Gastrocnemius medialis (tissue), 4 donors: ENCODE results near the gene DOK5. TPM values are rescaled to one million over a fixed set of nuclear protein-coding genes. Genes with fewer than 3 reads are reported as not detected.

ENCODE experiments used
- ATAC-seq, 2 donors: fragments of 150-250 bp; one replicate each; pipeline ENCODE4 v1.9.1; 2016
- DNase-seq, 2 donors: peaks; one replicate each; pipeline ENCODE4 v3.0.0-alpha.2; 2019
- H3K27ac ChIP-seq, 4 donors: fragments of 200-600 bp; sonication (generic); 1 replicate in 1 of 4; 2 replicates in 3 of 4; pipeline ENCODE4 v1.5.1; 2016 to 2018; ENCODE audit warnings: mild to moderate bottlenecking in 2 of 4, moderate library complexity in 1 of 4
- H3K27me3 ChIP-seq, 3 donors: fragments of 200-600 bp; sonication (generic) in 2 of 3; 1 replicate in 1 of 3; 2 replicates in 2 of 3; pipeline versions ENCODE4 v1.5.1 to v1.6.0; 2016 to 2019; ENCODE audit warnings: mild to moderate bottlenecking in 1 of 3, moderate library complexity in 1 of 3
- H3K36me3 ChIP-seq, 2 donors: fragments of 200-600 bp; sonication (generic) in 1 of 2; one replicate each; pipeline ENCODE4 v1.5.1; 2017 to 2018
- H3K4me1 ChIP-seq, 2 donors: fragments of 200-600 bp; sonication (generic) in 1 of 2; one replicate each; pipeline ENCODE4 v1.5.1; 2016 to 2017; ENCODE audit warnings: mild to moderate bottlenecking in 2 of 2
- H3K4me3 ChIP-seq, 4 donors: fragments of 200-600 bp; sonication (generic) in 3 of 4; 1 replicate in 1 of 4; 2 replicates in 3 of 4; pipeline ENCODE4 v1.5.1; 2016 to 2019; ENCODE audit warnings: mild to moderate bottlenecking in 2 of 4
- H3K9me3 ChIP-seq, 3 donors: fragments of 200-600 bp; sonication (generic) in 2 of 3; 1 replicate in 1 of 3; 2 replicates in 2 of 3; pipeline ENCODE4 v1.5.1; 2016 to 2019
- POLR2A ChIP-seq, 2 donors: fragments of 450-650 bp; IDR thresholded peaks; one replicate each; pipeline ENCODE4 v1.6.1; 2017; ENCODE audit warnings: antibody characterized with exemption in 2 of 2, mild to moderate bottlenecking in 2 of 2, moderate library complexity in 2 of 2
- in situ Hi-C, 4 donors: fragments of 200-750 bp; cut with MboI; loops; one replicate each; pipeline versions ENCODE4 v1.15.0 to v1.8.0; 2017; ENCODE audit warnings: low sequenced_read_pairs in 4 of 4
- intact Hi-C: fragments of 100-400 bp; cut with DNase I; formaldehyde crosslinking; loops from one replicate; pipeline ENCODE4 v1.15.1; 2023; ENCODE audit warnings: low total_unique reads
- total RNA-seq, 4 donors: library from RNA; depleted of rRNA; stranded (reverse); fragments of >200 nt; gene quantifications; one replicate each; pipeline versions ENCODE4 v1.1.0 to v1.2.3, GENCODE V29; 2016
- TF ChIP-seq, protein P1 (sequence below), 5 experiments: fragments of 450-650 bp in 3 of 5; fragments of 200-600 bp in 2 of 5; sonication (generic) in 2 of 5; IDR thresholded peaks in 4 of 5; conservative IDR thresholded peaks in 1 of 5; 1 replicate in 4 of 5; 2 replicates in 1 of 5; pipeline ENCODE4 v1.5.1; 2016 to 2019; ENCODE audit warnings: antibody characterized with exemption in 5 of 5, mild to moderate bottlenecking in 3 of 5, moderate library complexity in 3 of 5

DOK5 gene
- total RNA-seq, 4 donors from 2014 or later, result 1.2 to 12.7 (median 7.4) TPM

DNA sequence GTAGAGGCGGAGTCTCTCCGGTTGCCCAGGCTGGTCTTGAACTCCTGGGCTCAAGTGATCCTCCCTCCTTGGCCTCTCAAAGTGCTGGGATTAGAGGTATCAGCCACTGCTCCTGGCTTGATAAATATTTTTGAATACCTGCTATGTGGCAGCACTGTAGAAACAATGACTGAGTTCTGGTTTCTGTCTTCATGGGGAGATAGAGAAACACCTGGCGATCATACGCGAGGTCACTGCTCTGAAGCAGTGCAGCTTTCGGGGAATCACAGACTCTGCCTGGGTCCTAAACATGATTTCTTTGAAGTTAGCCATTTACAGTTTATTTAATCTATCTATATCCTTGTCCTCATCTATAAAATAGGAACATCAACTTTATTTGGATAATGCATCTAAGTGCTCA lies 31.2 kb downstream of the DOK5 start:
- in situ Hi-C loops, result no loop called here
- DNase-seq (no peak), ATAC-seq (no peak)
- H3K9me3 ChIP-seq, result no peaks in the 10 kb centered on the region
- H3K4me3 ChIP-seq, result no peak overlapping the region
- no peaks in the 10 kb centered on the region for H3K36me3 ChIP-seq
- no peak for TF ChIP-seq POLR2A (IDR thresholded peaks at IDR 0.05)
- TF ChIP-seq, protein P1, sequence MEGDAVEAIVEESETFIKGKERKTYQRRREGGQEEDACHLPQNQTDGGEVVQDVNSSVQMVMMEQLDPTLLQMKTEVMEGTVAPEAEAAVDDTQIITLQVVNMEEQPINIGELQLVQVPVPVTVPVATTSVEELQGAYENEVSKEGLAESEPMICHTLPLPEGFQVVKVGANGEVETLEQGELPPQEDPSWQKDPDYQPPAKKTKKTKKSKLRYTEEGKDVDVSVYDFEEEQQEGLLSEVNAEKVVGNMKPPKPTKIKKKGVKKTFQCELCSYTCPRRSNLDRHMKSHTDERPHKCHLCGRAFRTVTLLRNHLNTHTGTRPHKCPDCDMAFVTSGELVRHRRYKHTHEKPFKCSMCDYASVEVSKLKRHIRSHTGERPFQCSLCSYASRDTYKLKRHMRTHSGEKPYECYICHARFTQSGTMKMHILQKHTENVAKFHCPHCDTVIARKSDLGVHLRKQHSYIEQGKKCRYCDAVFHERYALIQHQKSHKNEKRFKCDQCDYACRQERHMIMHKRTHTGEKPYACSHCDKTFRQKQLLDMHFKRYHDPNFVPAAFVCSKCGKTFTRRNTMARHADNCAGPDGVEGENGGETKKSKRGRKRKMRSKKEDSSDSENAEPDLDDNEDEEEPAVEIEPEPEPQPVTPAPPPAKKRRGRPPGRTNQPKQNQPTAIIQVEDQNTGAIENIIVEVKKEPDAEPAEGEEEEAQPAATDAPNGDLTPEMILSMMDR (IDR thresholded peaks at IDR 0.05 in 4 of 5, conservative IDR thresholded peaks at IDR 0.05 in 1 of 5), result no peak
- H3K27ac ChIP-seq, result no peak overlapping the region
- peaks cover 6 to 9% of the 10 kb centered on the region in 2 donors for H3K4me1 ChIP-seq
- intact Hi-C loops, result no loop called here
- H3K27me3 ChIP-seq, result no peaks in the 10 kb centered on the region

DNA sequence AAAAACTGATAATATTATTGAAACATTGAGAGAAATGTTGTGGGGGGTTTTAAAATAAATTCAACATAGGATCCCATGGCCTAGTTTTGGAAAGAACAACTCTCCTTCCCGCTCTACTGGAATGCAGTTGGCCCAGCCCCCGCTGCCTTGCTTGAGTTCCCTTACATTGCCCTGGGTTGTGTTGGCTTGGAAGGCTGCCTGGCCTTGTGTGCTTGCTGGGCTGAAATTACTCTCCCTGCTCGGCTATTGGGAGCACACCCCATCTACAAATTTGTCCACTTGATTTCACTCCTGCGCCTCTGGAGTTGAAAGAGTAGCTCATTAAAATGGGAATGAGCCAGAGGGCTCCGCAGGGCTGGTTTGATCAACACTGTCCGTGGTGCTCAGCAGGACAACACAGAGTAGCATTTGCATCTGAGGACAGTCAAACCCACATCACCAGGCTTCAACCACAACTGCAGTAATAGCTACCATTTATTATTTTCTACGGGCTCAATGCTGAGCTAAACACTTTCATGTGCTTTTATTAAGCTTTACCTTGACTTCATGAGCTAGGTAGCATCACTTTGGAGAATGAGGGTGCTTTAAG lies 35.2 kb downstream of the DOK5 start:
- ATAC-seq, result peak; percentile 66 to 87

DNA sequence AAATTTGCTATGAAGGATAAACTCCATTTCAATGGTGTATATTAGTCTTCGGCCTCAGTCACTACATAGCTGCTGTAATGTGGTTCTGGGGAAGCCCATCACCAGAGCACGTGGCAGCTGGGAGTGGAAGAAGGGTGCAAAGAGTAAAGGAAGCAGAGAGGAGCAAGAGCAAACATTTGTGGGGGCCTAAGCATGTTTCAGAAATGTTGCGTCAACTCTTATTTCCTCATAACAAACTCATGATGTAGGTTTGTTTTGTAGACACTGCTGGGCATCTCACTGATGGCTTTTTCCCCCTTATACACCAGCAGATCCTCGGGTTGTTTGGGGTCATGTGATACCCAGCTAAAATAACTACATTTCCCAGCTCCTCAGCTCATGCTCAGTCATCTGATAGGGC lies 37.3 kb downstream of the DOK5 start:
- H3K4me1 ChIP-seq, result peaks cover 6 to 9% of the 10 kb centered on the region in 2 donors
- DNase-seq (no peak), ATAC-seq (no peak)
- in situ Hi-C loops (no loop called here), intact Hi-C loops (no loop called here)
- TF ChIP-seq POLR2A (IDR thresholded peaks at IDR 0.05), result no peak
- TF ChIP-seq, protein P1 (IDR thresholded peaks at IDR 0.05 in 4 of 5, conservative IDR thresholded peaks at IDR 0.05 in 1 of 5), result no peak
- no peaks in the 10 kb centered on the region for H3K36me3 ChIP-seq
- no peaks in the 10 kb centered on the region for H3K9me3 ChIP-seq
- no peaks in the 10 kb centered on the region for H3K27me3 ChIP-seq
- H3K27ac ChIP-seq, result no peak overlapping the region
- no peak overlapping the region for H3K4me3 ChIP-seq

More for the DNA sequence above, 35.2 kb downstream of the DOK5 start:
- no peaks in the 10 kb centered on the region for H3K27me3 ChIP-seq
- TF ChIP-seq POLR2A (IDR thresholded peaks at IDR 0.05), result no peak
- TF ChIP-seq, protein P1 (IDR thresholded peaks at IDR 0.05 in 4 of 5, conservative IDR thresholded peaks at IDR 0.05 in 1 of 5), result no peak
- no peak overlapping the region for H3K4me3 ChIP-seq
- no peaks in the 10 kb centered on the region for H3K9me3 ChIP-seq
- H3K36me3 ChIP-seq, result no peaks in the 10 kb centered on the region
- in situ Hi-C loops (no loop called here), intact Hi-C loops (no loop called here)
- peaks cover 6 to 9% of the 10 kb centered on the region in 2 donors for H3K4me1 ChIP-seq
- peak overlapping the region; percentile 3 to 63 (median 28) for H3K27ac ChIP-seq
- peak; percentile 14 to 61 for DNase-seq

DNA sequence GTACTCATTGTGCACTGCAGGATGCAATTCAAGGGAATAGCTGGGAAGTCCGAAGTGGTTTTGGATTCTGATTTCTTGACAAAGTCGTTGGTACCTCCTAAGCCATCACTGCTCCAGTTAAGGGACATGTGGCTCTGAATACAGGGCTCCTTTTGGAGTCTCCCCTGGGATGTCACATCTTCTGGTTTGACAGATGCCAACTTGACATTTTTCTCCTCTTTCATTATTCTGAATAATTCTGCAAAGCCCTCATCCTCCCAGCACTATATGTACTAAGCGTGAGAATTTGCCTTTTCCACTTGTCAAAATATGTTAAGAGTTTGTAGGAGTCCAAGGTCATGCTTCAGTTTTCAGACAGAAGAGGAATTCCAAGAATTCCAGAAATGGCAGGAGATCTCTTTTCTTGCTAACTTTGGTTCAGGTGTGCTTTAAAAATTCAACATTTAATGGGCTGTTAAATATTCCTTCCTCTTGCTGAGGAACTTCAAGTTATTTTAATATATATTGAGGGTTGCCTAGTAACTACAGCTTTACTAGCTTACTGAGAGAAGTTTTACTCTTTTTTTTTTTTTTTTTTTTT lies 38.7 kb downstream of the DOK5 start:
- ATAC-seq (no peak), DNase-seq (no peak)
- H3K27me3 ChIP-seq, result no peaks in the 10 kb centered on the region
- intact Hi-C loops, result no loop called here
- peaks cover 6 to 9% of the 10 kb centered on the region in 2 donors for H3K4me1 ChIP-seq
- H3K36me3 ChIP-seq, result no peaks in the 10 kb centered on the region
- in situ Hi-C loops, result no loop called here
- no peaks in the 10 kb centered on the region for H3K9me3 ChIP-seq
- H3K4me3 ChIP-seq, result no peak overlapping the region
- H3K27ac ChIP-seq, result no peak overlapping the region
- no peak for TF ChIP-seq POLR2A (IDR thresholded peaks at IDR 0.05)
- TF ChIP-seq, protein P1 (IDR thresholded peaks at IDR 0.05 in 4 of 5, conservative IDR thresholded peaks at IDR 0.05 in 1 of 5), result no peak
